Measurements from ENCODE around the gene CNTNAP2.

DNA sequence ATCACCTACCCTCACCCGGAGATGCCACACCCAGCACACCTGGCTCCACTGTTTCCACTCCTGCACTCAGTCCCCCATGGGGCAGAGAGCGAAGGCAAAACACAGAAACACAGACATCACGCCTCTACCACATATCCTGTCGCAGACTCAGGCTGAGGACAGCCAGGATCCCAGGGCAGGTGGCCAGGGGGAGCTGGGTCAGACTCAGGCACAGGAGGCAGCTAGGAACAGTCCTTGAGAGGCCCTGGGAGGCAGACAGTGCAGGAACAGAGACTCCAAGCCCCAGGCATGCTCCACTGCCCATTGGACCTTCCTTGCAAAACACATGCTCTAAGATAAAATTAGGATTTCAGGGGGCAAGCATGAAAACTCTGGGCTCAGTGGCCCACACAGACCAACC is 2319.5 kb downstream of the CNTNAP2 start:
- TF ChIP-seq SP1 (IDR thresholded peaks at IDR 0.05) (no peak), SP1 (CRISPR knock-in tag; IDR thresholded peaks at IDR 0.05) (no peak), RAD21 (CRISPR knock-in tag; IDR thresholded peaks at IDR 0.05) (no peak), ZNF543 (CRISPR knock-in tag; IDR thresholded peaks at IDR 0.05) (no peak), ZNF713 (CRISPR knock-in tag; IDR thresholded peaks at IDR 0.05) (no peak), JUND (CRISPR knock-in tag; IDR thresholded peaks at IDR 0.05) (no peak), ISX (CRISPR knock-in tag; conservative IDR thresholded peaks at IDR 0.05) (no peak), ATM (IDR thresholded peaks at IDR 0.05; ENCODE audit: borderline replicate concordance) (no peak), EZH2 (conservative IDR thresholded peaks at IDR 0.05; ENCODE audit: low read depth, low read length) (no peak), RNF2 (conservative IDR thresholded peaks at IDR 0.05; ENCODE audit: low read depth) (no peak)
- TF ChIP-seq, protein P1, sequence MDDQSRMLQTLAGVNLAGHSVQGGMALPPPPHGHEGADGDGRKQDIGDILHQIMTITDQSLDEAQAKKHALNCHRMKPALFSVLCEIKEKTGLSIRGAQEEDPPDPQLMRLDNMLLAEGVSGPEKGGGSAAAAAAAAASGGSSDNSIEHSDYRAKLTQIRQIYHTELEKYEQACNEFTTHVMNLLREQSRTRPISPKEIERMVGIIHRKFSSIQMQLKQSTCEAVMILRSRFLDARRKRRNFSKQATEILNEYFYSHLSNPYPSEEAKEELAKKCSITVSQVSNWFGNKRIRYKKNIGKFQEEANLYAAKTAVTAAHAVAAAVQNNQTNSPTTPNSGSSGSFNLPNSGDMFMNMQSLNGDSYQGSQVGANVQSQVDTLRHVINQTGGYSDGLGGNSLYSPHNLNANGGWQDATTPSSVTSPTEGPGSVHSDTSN (CRISPR knock-in tag; IDR thresholded peaks at IDR 0.05; ENCODE audit: borderline replicate concordance), result no peak
- TF ChIP-seq, protein P2, sequence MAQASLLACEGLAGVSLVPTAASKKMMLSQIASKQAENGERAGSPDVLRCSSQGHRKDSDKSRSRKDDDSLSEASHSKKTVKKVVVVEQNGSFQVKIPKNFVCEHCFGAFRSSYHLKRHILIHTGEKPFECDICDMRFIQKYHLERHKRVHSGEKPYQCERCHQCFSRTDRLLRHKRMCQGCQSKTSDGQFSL (CRISPR knock-in tag; IDR thresholded peaks at IDR 0.05), result no peak
- TF ChIP-seq, protein P3, sequence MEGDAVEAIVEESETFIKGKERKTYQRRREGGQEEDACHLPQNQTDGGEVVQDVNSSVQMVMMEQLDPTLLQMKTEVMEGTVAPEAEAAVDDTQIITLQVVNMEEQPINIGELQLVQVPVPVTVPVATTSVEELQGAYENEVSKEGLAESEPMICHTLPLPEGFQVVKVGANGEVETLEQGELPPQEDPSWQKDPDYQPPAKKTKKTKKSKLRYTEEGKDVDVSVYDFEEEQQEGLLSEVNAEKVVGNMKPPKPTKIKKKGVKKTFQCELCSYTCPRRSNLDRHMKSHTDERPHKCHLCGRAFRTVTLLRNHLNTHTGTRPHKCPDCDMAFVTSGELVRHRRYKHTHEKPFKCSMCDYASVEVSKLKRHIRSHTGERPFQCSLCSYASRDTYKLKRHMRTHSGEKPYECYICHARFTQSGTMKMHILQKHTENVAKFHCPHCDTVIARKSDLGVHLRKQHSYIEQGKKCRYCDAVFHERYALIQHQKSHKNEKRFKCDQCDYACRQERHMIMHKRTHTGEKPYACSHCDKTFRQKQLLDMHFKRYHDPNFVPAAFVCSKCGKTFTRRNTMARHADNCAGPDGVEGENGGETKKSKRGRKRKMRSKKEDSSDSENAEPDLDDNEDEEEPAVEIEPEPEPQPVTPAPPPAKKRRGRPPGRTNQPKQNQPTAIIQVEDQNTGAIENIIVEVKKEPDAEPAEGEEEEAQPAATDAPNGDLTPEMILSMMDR (CRISPR knock-in tag; IDR thresholded peaks at IDR 0.05), result no peak
- TF ChIP-seq, protein P4, sequence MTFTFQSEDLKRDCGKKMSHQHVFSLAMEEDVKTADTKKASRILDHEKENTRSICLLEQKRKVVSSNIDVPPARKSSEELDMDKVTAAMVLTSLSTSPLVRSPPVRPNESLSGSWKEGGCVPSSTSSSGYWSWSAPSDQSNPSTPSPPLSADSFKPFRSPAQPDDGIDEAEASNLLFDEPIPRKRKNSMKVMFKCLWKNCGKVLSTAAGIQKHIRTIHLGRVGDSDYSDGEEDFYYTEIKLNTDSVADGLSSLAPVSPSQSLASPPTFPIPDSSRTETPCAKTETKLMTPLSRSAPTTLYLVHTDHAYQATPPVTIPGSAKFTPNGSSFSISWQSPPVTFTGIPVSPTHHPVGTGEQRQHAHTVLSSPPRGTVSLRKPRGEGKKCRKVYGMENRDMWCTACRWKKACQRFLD (CRISPR knock-in tag; IDR thresholded peaks at IDR 0.05; ENCODE audit: borderline replicate concordance), result no peak
